A549 (cell line): ENCODE data around the gene PLAC1. TPM values are rescaled to one million over a fixed set of nuclear protein-coding genes. Genes with fewer than 3 reads are reported as not detected.

Source experiments
- ATAC-seq, 2 experiments: fragments of 200-7000 bp in 1 of 2; fragments of >200 bp in 1 of 2; cut with Nextera tagmentation in 1 of 2; cut with Tn5 transposase in 1 of 2; 3 replicates each; pipeline versions ENCODE4 v1.8.0 to v1.9.1; 2018 to 2020; ENCODE audit warnings: mild to moderate bottlenecking in 1 of 2, moderate library complexity in 1 of 2
- CTCF ChIA-PET: fragments of 300-600 bp; sonication (Branson Sonifier 250); formaldehyde crosslinking; extraction: SDS; loops from one replicate; lab custom pipeline; 2021; ENCODE audit warnings: antibody characterized with exemption, inconsistent platforms; lab: Yijun Ruan, JAX
- POLR2A ChIA-PET: fragments of 350-600 bp; formaldehyde crosslinking; extraction: SDS; loops from one replicate; lab custom pipeline; 2021; ENCODE audit warnings: antibody characterized with exemption, inconsistent platforms; lab: Yijun Ruan, JAX
- DNase-seq, 2 experiments: peaks; one replicate each; pipeline versions ENCODE4 v3.0.0 to v3.0.0-alpha.2; 2011 to 2016; ENCODE audit warnings: low read depth in 1 of 2, low spot score in 1 of 2
- FAIRE-seq: peaks from 2 replicates; lab custom pipeline; 2011; peaks lifted over from hg19 to GRCh38; lab: Jason Lieb, UNC
- H3K27ac ChIP-seq, 2 experiments: fragments of >200 bp; sonication (Bioruptor Twin); formaldehyde crosslinking; 3 replicates each; pipeline ENCODE4 v1.5.1; 2016 to 2017
- H3K4me1 ChIP-seq: fragments of >200 bp; sonication (Bioruptor Twin); formaldehyde crosslinking; 3 replicates; pipeline ENCODE4 v1.6.1; 2016
- H3K4me2 ChIP-seq: fragments of >200 bp; sonication (Bioruptor Twin); formaldehyde crosslinking; 3 replicates; pipeline ENCODE4 v1.6.1; 2016
- H3K4me3 ChIP-seq: fragments of >200 bp; sonication (Bioruptor Twin); formaldehyde crosslinking; 3 replicates; pipeline ENCODE4 v1.5.1; 2016
- H3K9me3 ChIP-seq: fragments of >200 bp; sonication (Bioruptor Twin); formaldehyde crosslinking; 3 replicates; pipeline ENCODE4 v1.6.1; 2016
- ATOH8 ChIP-seq: fragments of 250-450 bp; sonication (Bioruptor Pico); IDR thresholded peaks from 2 replicates; pipeline ENCODE4 v1.5.0; 2020; ENCODE audit warnings: low read depth, mild to moderate bottlenecking, moderate library complexity
- BCL3 ChIP-seq: fragments of >200 bp; sonication (Bioruptor Twin); formaldehyde crosslinking; IDR thresholded peaks from 3 replicates; pipeline ENCODE4 v1.6.1; 2016
- CHD2 ChIP-seq: fragments of 150-350 bp; IDR thresholded peaks from 2 replicates; pipeline ENCODE4 v1.6.1; 2014; ENCODE audit warnings: low read length; ENCODE audit not compliant: partially characterized antibody
- CHD4 ChIP-seq: fragments of 200-600 bp; sonication (generic); IDR thresholded peaks from 2 replicates; pipeline ENCODE4 v1.6.1; 2016; ENCODE audit warnings: antibody characterized with exemption, mild to moderate bottlenecking, borderline replicate concordance
- EP300 ChIP-seq, 2 experiments: fragments of >200 bp; sonication (Bioruptor Twin); formaldehyde crosslinking; IDR thresholded peaks; 2 replicates in 1 of 2; 3 replicates in 1 of 2; pipeline ENCODE4 v1.6.1; 2016 to 2017
- FOSL2 ChIP-seq, 2 experiments: fragments of 450-650 bp in 1 of 2; fragments of >200 bp in 1 of 2; sonication (Bioruptor Twin) in 1 of 2; formaldehyde crosslinking; IDR thresholded peaks; 2 replicates each; pipeline versions ENCODE4 v1.5.0 to v1.6.1; 2016 to 2020; ENCODE audit warnings: mild to moderate bottlenecking in 1 of 2, moderate library complexity in 1 of 2
- HDAC2 ChIP-seq: fragments of 200-600 bp; sonication (generic); IDR thresholded peaks from 2 replicates; pipeline ENCODE4 v1.6.1; 2016
- HOXA7 ChIP-seq: fragments of 250-450 bp; sonication (Bioruptor Pico); IDR thresholded peaks from 2 replicates; pipeline ENCODE4 v1.5.0; 2020; ENCODE audit warnings: mild to moderate bottlenecking, moderate library complexity
- JUN ChIP-seq, 2 experiments: fragments of >200 bp; sonication (Bioruptor Twin); formaldehyde crosslinking; IDR thresholded peaks; 2 replicates in 1 of 2; 3 replicates in 1 of 2; pipeline ENCODE4 v1.6.1; 2016 to 2017
- KDM5A ChIP-seq: fragments of 200-600 bp; sonication (generic); IDR thresholded peaks from 2 replicates; pipeline ENCODE4 v1.6.1; 2016; ENCODE audit warnings: antibody characterized with exemption, mild to moderate bottlenecking
- MAX ChIP-seq: IDR thresholded peaks from 2 replicates; pipeline ENCODE4 v1.6.1; 2012
- MYC ChIP-seq: IDR thresholded peaks from 2 replicates; pipeline ENCODE4 v1.6.1; 2012; ENCODE audit warnings: mild to moderate bottlenecking, inconsistent platforms, low read length, improper control_type of control experiment, borderline replicate concordance
- NFE2L2 ChIP-seq: fragments of 150-350 bp; conservative IDR thresholded peaks from 2 replicates; pipeline ENCODE4 v1.6.1; 2014; ENCODE audit warnings: low read length
- RARB ChIP-seq: fragments of 250-450 bp; sonication (Bioruptor Pico); IDR thresholded peaks from 2 replicates; pipeline ENCODE4 v1.8.0; 2021; ENCODE audit warnings: mild to moderate bottlenecking, moderate library complexity
- REST ChIP-seq: fragments of 200-600 bp; sonication (generic); IDR thresholded peaks from 2 replicates; pipeline ENCODE4 v1.6.1; 2016; ENCODE audit warnings: antibody characterized with exemption, mild to moderate bottlenecking, moderate library complexity
- SMC3 ChIP-seq: fragments of >200 bp; sonication (Bioruptor Twin); formaldehyde crosslinking; IDR thresholded peaks from 3 replicates; pipeline ENCODE4 v1.6.1; 2018; ENCODE audit warnings: inconsistent platforms
- TFCP2L1 ChIP-seq: fragments of 250-450 bp; sonication (Bioruptor Pico); IDR thresholded peaks from 2 replicates; pipeline ENCODE4 v1.5.0; 2021; ENCODE audit warnings: mild to moderate bottlenecking
- USF2 ChIP-seq: fragments of 450-650 bp; IDR thresholded peaks from 2 replicates; pipeline ENCODE4 v1.6.1; 2014; ENCODE audit warnings: antibody characterized with exemption
- ZC3H11A ChIP-seq: fragments of 450-650 bp; IDR thresholded peaks from 2 replicates; pipeline ENCODE4 v1.6.1; 2014; ENCODE audit warnings: antibody characterized with exemption, mild to moderate bottlenecking
- ZNF302 ChIP-seq: fragments of 250-450 bp; sonication (Bioruptor Pico); IDR thresholded peaks from 2 replicates; pipeline ENCODE4 v1.9.0; 2021; ENCODE audit warnings: inconsistent platforms, mild to moderate bottlenecking, moderate library complexity
- WGBS: methylation state at CpG from one replicate; pipeline ENCODE4 v1.1.6; 2017; ENCODE audit errors: missing lambda C conversion rate; 5-methylcytosine and 5-hydroxymethylcytosine counted together
- polyA plus RNA-seq, 4 experiments: library from polyadenylated mRNA; depleted of rRNA in 3 of 4; stranded (reverse); fragments of >200 nt; fragmentation: RNase III in 1 of 4; extraction: RNeasy Plus Mini Kit Qiagen cat#74134 plus additional on column Dnase treatment in 1 of 4; gene quantifications; 2 replicates in 3 of 4; 3 replicates in 1 of 4; pipeline ENCODE4 v1.2.3, GENCODE V29; 2011 to 2017

The PLAC1 gene
- polyA plus RNA-seq, 2 of the 4 experiments (the other 2 are of a cell fraction) = 0.79 to 2.6 TPM

- ChIA-PET CTCF (interaction anchor here (0.8 to 1.6 kb wide), 4 partner anchors 10 to 122 kb away, joined by 3 to 4 read pairs (median 3); no protein-coding TSS in a partner anchor), POLR2A (no interaction called here)
- FAIRE-seq = no peak
Observed at GRCh38 chrX:134632355-134632754, 25.9 kb downstream of the PLAC1 start.

GRCh38 chrX:134631426-134632346, 26.6 kb downstream of the PLAC1 start:
- H3K4me2 ChIP-seq = no peak overlapping the region
- DNase-seq = no peak
- no peak overlapping the region for H3K4me3 ChIP-seq
- H3K4me1 ChIP-seq = no peaks in the 10 kb centered on the region
- 79% methylated on average over 9 of the region's 9 CpGs for WGBS
- no peaks in the 10 kb centered on the region for H3K9me3 ChIP-seq
- ChIA-PET POLR2A (no interaction called here), CTCF (interaction anchor here (0.8 to 1.7 kb wide), 6 partner anchors 10 to 122 kb away, joined by 3 to 4 read pairs (median 3); no protein-coding TSS in a partner anchor)
- TF ChIP-seq JUN (IDR thresholded peaks at IDR 0.05) (no peak), FOSL2 (IDR thresholded peaks at IDR 0.05) (no peak), FOSL2 (CRISPR knock-in tag; IDR thresholded peaks at IDR 0.05) (no peak), ZC3H11A (no peak), MAX (no peak), TFCP2L1 (no peak), RARB (CRISPR knock-in tag) (no peak), KDM5A (no peak)
- no peak for FAIRE-seq
- ATAC-seq = no peak
- peak overlapping the region in 1 of 2 experiments; percentile 32; a peak in 1 of 6 replicates for H3K27ac ChIP-seq

More at GRCh38 chrX:134632355-134632754, 25.9 kb downstream of the PLAC1 start:
- no peaks in the 10 kb centered on the region for H3K9me3 ChIP-seq
- H3K4me3 ChIP-seq = no peak overlapping the region
- no peak for DNase-seq
- no peak overlapping the region for H3K4me2 ChIP-seq
- ATAC-seq = no peak
- TF ChIP-seq FOSL2 (IDR thresholded peaks at IDR 0.05) (no peak), FOSL2 (CRISPR knock-in tag; IDR thresholded peaks at IDR 0.05) (no peak), CHD4 (no peak), REST (no peak), CHD2 (no peak), HOXA7 (no peak), MAX (no peak), MYC (no peak), NFE2L2 (no peak), EP300 (IDR thresholded peaks at IDR 0.05) (no peak), BCL3 (no peak)
- no peaks in the 10 kb centered on the region for H3K4me1 ChIP-seq
- 76% methylated on average over 3 of the region's 3 CpGs for WGBS
- peak overlapping the region in 1 of 2 experiments; percentile 36; a peak in 1 of 6 replicates for H3K27ac ChIP-seq

- Histone ChIP-seq H3K9me3 (no peaks in the 10 kb centered on the region), H3K27ac (peak overlapping the region in 1 of 2 experiments; percentile 47; a peak in 2 of 6 replicates), H3K4me1 (peaks cover 4% of the 10 kb centered on the region; the same call in 1 of the 3 replicates), H3K4me3 (no peak overlapping the region), H3K4me2 (no peak overlapping the region)
- CTCF ChIA-PET = interaction anchor here (0.6 to 1.6 kb wide), 3 partner anchors 12 to 154 kb away, joined by 3 to 4 read pairs (median 4); no protein-coding TSS in a partner anchor
- WGBS = 89% methylated on average over 1 of the region's 1 CpG
- FAIRE-seq = no peak
- no peak for DNase-seq
- POLR2A ChIA-PET = no interaction called here
- ATAC-seq = no peak
- no peak for TF ChIP-seq ZNF302 (CRISPR knock-in tag)
- no peak for TF ChIP-seq ATOH8 (CRISPR knock-in tag)
- TF ChIP-seq SMC3 = no peak
- TF ChIP-seq MAX = no peak
- TF ChIP-seq HDAC2 = no peak
- TF ChIP-seq USF2 = no peak
Observed at GRCh38 chrX:134628663-134629062, 29.6 kb downstream of the PLAC1 start.
